CD4-positive, alpha-beta T cell treated with Interleukin-6 at 100 ng/mL for 8 hours (primary cell): ENCODE data around the gene SSTR5.

Source experiments
- DNase-seq: peaks from one replicate; pipeline ENCODE4 v3.0.0-alpha.2; 2020; ENCODE audit warnings: mixed read lengths, low spot score

Gene SSTR5

GRCh38 chr16:1072526-1073261, at the start of gene SSTR5:
SSTR5 (plus strand) TSS chr16:1072747; CDS start chr16:1078869, 6,122 bp downstream.
- DNase-seq: no peak

GRCh38 chr16:1024138-1024537, 48.4 kb upstream of the SSTR5 start:
- no peak for DNase-seq

GRCh38 chr16:1025183-1025809, 47.3 kb upstream of the SSTR5 start:
- DNase-seq: peak; percentile 42

GRCh38 chr16:1026057-1026783, 46.3 kb upstream of the SSTR5 start:
- no peak for DNase-seq

GRCh38 chr16:1026784-1027500, 45.6 kb upstream of the SSTR5 start:
- DNase-seq: no peak

GRCh38 chr16:1027501-1027815, 45.1 kb upstream of the SSTR5 start:
- DNase-seq: no peak

- DNase-seq: no peak
These were observed 44.5 kb upstream of the SSTR5 start for GRCh38 chr16:1028056-1028455.

GRCh38 chr16:1028524-1029258, 43.9 kb upstream of the SSTR5 start:
- no peak for DNase-seq

GRCh38 chr16:1029259-1029545, 43.3 kb upstream of the SSTR5 start:
- no peak for DNase-seq

- no peak for DNase-seq
These were observed 42.1 kb upstream of the SSTR5 start for GRCh38 chr16:1030473-1030901.

- no peak for DNase-seq
These were observed 40.9 kb upstream of the SSTR5 start for GRCh38 chr16:1031666-1032065.

GRCh38 chr16:1032607-1033006, 39.9 kb upstream of the SSTR5 start:
- DNase-seq: no peak

- DNase-seq: no peak
These were observed 39.3 kb upstream of the SSTR5 start for GRCh38 chr16:1033128-1033679.

GRCh38 chr16:1034230-1035065, 38.1 kb upstream of the SSTR5 start:
- no peak for DNase-seq

- DNase-seq: no peak
These were observed 37.5 kb upstream of the SSTR5 start for GRCh38 chr16:1035066-1035415.

- no peak for DNase-seq
These were observed 36.4 kb upstream of the SSTR5 start for GRCh38 chr16:1036166-1036565.

GRCh38 chr16:1036726-1037393, 35.7 kb upstream of the SSTR5 start:
- no peak for DNase-seq

GRCh38 chr16:1037394-1038257, 34.9 kb upstream of the SSTR5 start:
- DNase-seq: no peak

GRCh38 chr16:1038932-1039331, 33.6 kb upstream of the SSTR5 start:
- no peak for DNase-seq
